H1 (cell line): ENCODE results near the gene NCBP2. TPM values are rescaled to one million over a fixed set of nuclear protein-coding genes. Genes with fewer than 3 reads are reported as not detected.

Experiments used
- CTCF ChIA-PET: fragments of 300-600 bp; sonication (Branson Sonifier 250); formaldehyde crosslinking; loops from one replicate; lab custom pipeline; 2021; ENCODE audit not compliant: partially characterized antibody; lab: Charles Lee
- POLR2A ChIA-PET: fragments of 300-600 bp; sonication (Branson Sonifier 250); formaldehyde crosslinking; loops from one replicate; lab custom pipeline; 2021; ENCODE audit warnings: inconsistent platforms; ENCODE audit not compliant: partially characterized antibody; lab: Charles Lee
- DNase-seq, 2 experiments: peaks; one replicate each; pipeline versions ENCODE4 v3.0.0 to v3.0.0-alpha.2; 2010 to 2022; ENCODE audit warnings: low spot score in 2 of 2, low read depth in 1 of 2, mixed read lengths in 1 of 2
- FAIRE-seq: peaks from 2 replicates; lab custom pipeline; 2011; peaks lifted over from hg19 to GRCh38; lab: Jason Lieb, UNC
- H2AFZ ChIP-seq: 2 replicates; pipeline ENCODE4 v1.8.1; 2012; ENCODE audit warnings: low read length, inconsistent platforms
- H2AK5ac ChIP-seq: 2 replicates; pipeline ENCODE4 v1.6.1; 2013; ENCODE audit warnings: low read depth, low read length
- H2BK120ac ChIP-seq: replicated peaks from 2 replicates; pipeline ENCODE3; 2013; ENCODE audit warnings: low read depth, low read length, inconsistent platforms
- H2BK12ac ChIP-seq: 2 replicates; pipeline ENCODE4 v1.6.1; 2013; ENCODE audit warnings: low read depth, low read length
- H2BK15ac ChIP-seq: 2 replicates; pipeline ENCODE4 v1.6.1; 2013; ENCODE audit warnings: low read length
- H2BK20ac ChIP-seq: 2 replicates; pipeline ENCODE4 v1.6.1; 2013; ENCODE audit warnings: low read length
- H2BK5ac ChIP-seq: 2 replicates; pipeline ENCODE4 v1.6.1; 2013; ENCODE audit warnings: low read depth, low read length
- H3K14ac ChIP-seq: 2 replicates; pipeline ENCODE4 v1.6.1; 2013; ENCODE audit warnings: inconsistent platforms; ENCODE audit not compliant: insufficient read length
- H3K18ac ChIP-seq: 2 replicates; pipeline ENCODE4 v1.6.1; 2013; ENCODE audit warnings: low read length; ENCODE audit errors: extremely low read depth
- H3K23ac ChIP-seq: 2 replicates; pipeline ENCODE4 v1.6.1; 2013; ENCODE audit warnings: inconsistent platforms; ENCODE audit not compliant: insufficient read length
- H3K23me2 ChIP-seq: 2 replicates; pipeline ENCODE4 v1.6.1; 2013; ENCODE audit warnings: low read depth, low read length
- H3K27ac ChIP-seq: 2 replicates; pipeline ENCODE4 v1.6.1; 2011; ENCODE audit warnings: low read depth, low read length, inconsistent platforms
- H3K27me3 ChIP-seq, 4 experiments: replicated peaks in 1 of 4; 1 replicate in 1 of 4; 2 replicates in 3 of 4; pipeline versions ENCODE4 v1.6.1 to v1.8.1; 2011 to 2013; ENCODE audit warnings: low read length in 3 of 4, mild to moderate bottlenecking in 3 of 4, inconsistent platforms in 2 of 4, mixed read lengths in 2 of 4, moderate library complexity in 1 of 4; ENCODE audit not compliant: control insufficient read depth in 3 of 4, insufficient read depth in 3 of 4; ENCODE audit errors: extremely low read depth in 1 of 4
- H3K36me3 ChIP-seq, 4 experiments: 2 replicates each; pipeline versions ENCODE4 v1.6.1 to v1.8.1; 2011 to 2013; ENCODE audit warnings: mild to moderate bottlenecking in 4 of 4, low read length in 3 of 4, moderate library complexity in 2 of 4, control low read depth in 1 of 4, inconsistent platforms in 1 of 4; ENCODE audit not compliant: insufficient read depth in 4 of 4, control insufficient read depth in 2 of 4
- H3K4ac ChIP-seq: replicated peaks from 2 replicates; pipeline ENCODE3; 2013; ENCODE audit warnings: low read length, low read depth, mixed read lengths, inconsistent platforms; ENCODE audit not compliant: insufficient read length
- H3K4me1 ChIP-seq, 4 experiments: replicated peaks in 1 of 4; 1 replicate in 1 of 4; 2 replicates in 3 of 4; pipeline versions ENCODE4 v1.6.1 to v1.8.1; 2011 to 2013; ENCODE audit warnings: low read length in 3 of 4, inconsistent platforms in 2 of 4, mixed read lengths in 1 of 4; ENCODE audit not compliant: insufficient read depth in 4 of 4, control insufficient read depth in 3 of 4
- H3K4me2 ChIP-seq, 2 experiments: 2 replicates each; pipeline versions ENCODE4 v1.6.1 to v1.8.1; 2011 to 2013; ENCODE audit warnings: low read depth in 2 of 2, low read length in 2 of 2, control low read depth in 1 of 2, inconsistent platforms in 1 of 2, mild to moderate bottlenecking in 1 of 2; ENCODE audit not compliant: insufficient read depth in 1 of 2
- H3K4me3 ChIP-seq, 4 experiments: fragments of 200-600, 300-600 bp in 1 of 4; sonication (generic), shearing (Covaris generic), sonication (Bioruptor Twin) in 1 of 4; 2 replicates each; pipeline versions ENCODE4 v1.5.1 to v1.8.1; 2011 to 2016; ENCODE audit warnings: low read length in 4 of 4, low read depth in 3 of 4, control low read depth in 2 of 4, inconsistent platforms in 2 of 4, mild to moderate bottlenecking in 2 of 4, mixed read lengths in 1 of 4, moderate library complexity in 1 of 4; ENCODE audit not compliant: insufficient read depth in 2 of 4; ENCODE audit errors: extremely low read depth in 1 of 4
- H3K56ac ChIP-seq: replicated peaks from 2 replicates; pipeline ENCODE3; 2013; ENCODE audit warnings: low read depth, mild to moderate bottlenecking, mixed read lengths, low read length, inconsistent platforms; ENCODE audit not compliant: insufficient read length
- H3K79me1 ChIP-seq: 2 replicates; pipeline ENCODE4 v1.6.1; 2013; ENCODE audit warnings: low read depth, low read length, control low read depth
- H3K79me2 ChIP-seq, 2 experiments: 2 replicates each; pipeline versions ENCODE4 v1.6.1 to v1.8.1; 2012 to 2013; ENCODE audit warnings: low read length in 2 of 2, mild to moderate bottlenecking in 2 of 2, inconsistent platforms in 1 of 2; ENCODE audit not compliant: insufficient read depth in 2 of 2, control insufficient read depth in 1 of 2
- H3K9ac ChIP-seq, 4 experiments: replicated peaks in 1 of 4; 1 replicate in 1 of 4; 2 replicates in 3 of 4; pipeline versions ENCODE4 v1.6.1 to v1.8.1; 2011 to 2013; ENCODE audit warnings: low read depth in 3 of 4, low read length in 3 of 4, control low read depth in 2 of 4, mild to moderate bottlenecking in 2 of 4, moderate library complexity in 2 of 4, inconsistent platforms in 1 of 4; ENCODE audit errors: extremely low read depth in 1 of 4
- H3K9me3 ChIP-seq, 2 experiments: 2 replicates each; pipeline versions ENCODE4 v1.6.1 to v1.8.1; 2012 to 2013; ENCODE audit warnings: mild to moderate bottlenecking in 2 of 2, moderate library complexity in 2 of 2, control low read depth in 1 of 2, inconsistent platforms in 1 of 2, low read depth in 1 of 2, low read length in 1 of 2, mixed read lengths in 1 of 2; ENCODE audit not compliant: insufficient read depth in 2 of 2
- H4K20me1 ChIP-seq, 2 experiments: replicated peaks in 1 of 2; 2 replicates each; pipeline versions ENCODE3 to v1.8.1; 2011 to 2013; ENCODE audit warnings: inconsistent platforms in 2 of 2, low read length in 2 of 2, mild to moderate bottlenecking in 1 of 2; ENCODE audit not compliant: insufficient read depth in 2 of 2, control insufficient read depth in 1 of 2
- H4K5ac ChIP-seq: 2 replicates; pipeline ENCODE4 v1.6.1; 2013; ENCODE audit warnings: low read length, low read depth, mixed read lengths, inconsistent platforms; ENCODE audit not compliant: insufficient read length
- H4K8ac ChIP-seq: 2 replicates; pipeline ENCODE4 v1.8.0; 2013; ENCODE audit warnings: mild to moderate bottlenecking, moderate library complexity, low read length, inconsistent platforms; ENCODE audit not compliant: insufficient read depth; ENCODE audit errors: extremely low read depth
- H4K91ac ChIP-seq: replicated peaks from 2 replicates; pipeline ENCODE3; 2013; ENCODE audit warnings: low read length, mixed read lengths, inconsistent platforms; ENCODE audit not compliant: insufficient read length
- ATF2 ChIP-seq: IDR thresholded peaks from 2 replicates; pipeline ENCODE4 v1.6.1; 2012; ENCODE audit warnings: low read length, inconsistent platforms
- E2F6 ChIP-seq: IDR thresholded peaks from 2 replicates; pipeline ENCODE4 v1.6.1; 2012; ENCODE audit warnings: inconsistent platforms
- EGR1 ChIP-seq: IDR thresholded peaks from 2 replicates; pipeline ENCODE4 v1.6.1; 2011; ENCODE audit warnings: low read depth, low read length, borderline replicate concordance
- KDM1A ChIP-seq: fragments of 200-600, 300-600 bp; sonication (generic); IDR thresholded peaks from 2 replicates; pipeline ENCODE4 v1.7.1; 2016; ENCODE audit warnings: mild to moderate bottlenecking, low read length, borderline replicate concordance
- POLR2A ChIP-seq, 2 experiments: IDR thresholded peaks; 1 replicate in 1 of 2; 2 replicates in 1 of 2; pipeline ENCODE4 v1.6.1; 2011; ENCODE audit warnings: low read depth in 2 of 2, low read length in 2 of 2, mild to moderate bottlenecking in 2 of 2; ENCODE audit errors: control extremely low read depth in 1 of 2
- SAP30 ChIP-seq: fragments of 300-600 bp; sonication (generic); IDR thresholded peaks from 2 replicates; pipeline ENCODE4 v1.7.1; 2012; ENCODE audit warnings: low read length, moderate library complexity, mild to moderate bottlenecking, inconsistent platforms; ENCODE audit not compliant: insufficient read depth, insufficient replicate concordance
- TBP ChIP-seq: IDR thresholded peaks from 2 replicates; pipeline ENCODE4 v1.6.1; 2011; ENCODE audit warnings: low read depth, low read length, improper control_type of control experiment
- WGBS, 2 experiments: shearing (Covaris generic) in 1 of 2; methylation state at CpG; one replicate each; pipeline versions ENCODE4 v1.1.6 to v1.1.7; 2013 to 2015; ENCODE audit warnings: low lambda C conversion rate in 2 of 2, mixed read lengths in 2 of 2, inconsistent platforms in 1 of 2, low coverage in 1 of 2, missing lambda C conversion rate in 1 of 2; ENCODE audit not compliant: insufficient replicate concordance in 2 of 2, insufficient coverage in 1 of 2, insufficient read length in 1 of 2; ENCODE audit errors: extremely low coverage in 1 of 2, missing lambda C conversion rate in 1 of 2; 5-methylcytosine and 5-hydroxymethylcytosine counted together
- polyA plus RNA-seq, 7 experiments: library from polyadenylated mRNA; depleted of rRNA in 3 of 7; stranded (reverse) in 5 of 7; unstranded in 2 of 7; fragments of >200 nt in 5 of 7; fragments of 200-250 nt in 2 of 7; gene quantifications; 1 replicate in 5 of 7; 2 replicates in 1 of 7; 4 replicates in 1 of 7; pipeline versions ENCODE4 v1.2.1 to v1.2.3, GENCODE V29; 2011 to 2013; ENCODE audit warnings: missing spikeins in 2 of 7, mixed read lengths in 2 of 7
- total RNA-seq: library from RNA; stranded (reverse); fragmentation: NEBNext Ultra II Directional; extraction: Animal tissue kit (Norgen Biotek cat#: 25700); gene quantifications from 2 replicates; pipeline ENCODE4 v1.2.1, GENCODE V29; 2021

NCBP2 gene
- total and polyA plus RNA-seq, 2 of the 8 experiments (the other 6 are each of a cell fraction or from before 2014, with no cell fraction given): 34.1 to 100 TPM

GRCh38 chr3:196976941-196977340 lies 34.6 kb upstream of the NCBP2 start:
- no peaks in the 10 kb centered on the region for H3K9me3 ChIP-seq
- H3K4me3 ChIP-seq: no peak overlapping the region
- no peaks in the 10 kb centered on the region for H3K79me2 ChIP-seq
- no peak overlapping the region; the same call in 1 of the 2 replicates for H4K8ac ChIP-seq
- H3K23me2 ChIP-seq: no peaks in the 10 kb centered on the region
- H2AK5ac ChIP-seq: no peak overlapping the region
- no peak overlapping the region for H4K5ac ChIP-seq
- no peaks in the 10 kb centered on the region for H3K27me3 ChIP-seq
- no peak overlapping the region; a peak in 1 of 7 replicates for H3K9ac ChIP-seq
- CTCF ChIA-PET: interaction anchor here (0.6 to 1.2 kb wide), 4 partner anchors 13 to 137 kb away, joined by 3 read pairs; no protein-coding TSS in a partner anchor
- DNase-seq (no peak), FAIRE-seq (no peak)
- no peak overlapping the region for H2BK5ac ChIP-seq
- H3K4me2 ChIP-seq: no peak overlapping the region
- POLR2A ChIA-PET: no interaction called here
- no peak overlapping the region for H2BK20ac ChIP-seq
- no peaks in the 10 kb centered on the region for H3K79me1 ChIP-seq
- no peak overlapping the region for H3K23ac ChIP-seq
- WGBS, 2 experiments: 87% methylated on average over 11 of the region's 11 CpGs; no CpG with 5 or more reads in 1 of the 2 experiments
- H2BK15ac ChIP-seq: no peak overlapping the region
- no peak overlapping the region for H2BK12ac ChIP-seq
- H3K4me1 ChIP-seq: no peaks in the 10 kb centered on the region; a peak in 1 of 7 replicates
- no peak overlapping the region for H3K56ac ChIP-seq
- H3K4ac ChIP-seq: no peak overlapping the region
- H3K36me3 ChIP-seq: no peaks in the 10 kb centered on the region
- H3K18ac ChIP-seq: no peak overlapping the region
- H3K14ac ChIP-seq: no peak overlapping the region
- no peak overlapping the region for H3K27ac ChIP-seq
- no peak overlapping the region for H4K91ac ChIP-seq
- H4K20me1 ChIP-seq: no peaks in the 10 kb centered on the region
- no peak overlapping the region for H2BK120ac ChIP-seq
- no peak overlapping the region for H2AFZ ChIP-seq
- TF ChIP-seq TBP (no peak), KDM1A (no peak), ATF2 (no peak), POLR2A (IDR thresholded peaks at IDR 0.05; ENCODE audit: control extremely low read depth in 1 of 2, low read depth in 2 of 2, low read length in 2 of 2) (no peak), EGR1 (no peak), E2F6 (no peak), SAP30 (no peak)
